Measurements from ENCODE around the gene URB1. TPM values are rescaled to one million over a fixed set of nuclear protein-coding genes. Genes with fewer than 3 reads are reported as not detected.

The URB1 gene
- polyA plus RNA-seq, 1 donor: 9.0 TPM

DNA sequence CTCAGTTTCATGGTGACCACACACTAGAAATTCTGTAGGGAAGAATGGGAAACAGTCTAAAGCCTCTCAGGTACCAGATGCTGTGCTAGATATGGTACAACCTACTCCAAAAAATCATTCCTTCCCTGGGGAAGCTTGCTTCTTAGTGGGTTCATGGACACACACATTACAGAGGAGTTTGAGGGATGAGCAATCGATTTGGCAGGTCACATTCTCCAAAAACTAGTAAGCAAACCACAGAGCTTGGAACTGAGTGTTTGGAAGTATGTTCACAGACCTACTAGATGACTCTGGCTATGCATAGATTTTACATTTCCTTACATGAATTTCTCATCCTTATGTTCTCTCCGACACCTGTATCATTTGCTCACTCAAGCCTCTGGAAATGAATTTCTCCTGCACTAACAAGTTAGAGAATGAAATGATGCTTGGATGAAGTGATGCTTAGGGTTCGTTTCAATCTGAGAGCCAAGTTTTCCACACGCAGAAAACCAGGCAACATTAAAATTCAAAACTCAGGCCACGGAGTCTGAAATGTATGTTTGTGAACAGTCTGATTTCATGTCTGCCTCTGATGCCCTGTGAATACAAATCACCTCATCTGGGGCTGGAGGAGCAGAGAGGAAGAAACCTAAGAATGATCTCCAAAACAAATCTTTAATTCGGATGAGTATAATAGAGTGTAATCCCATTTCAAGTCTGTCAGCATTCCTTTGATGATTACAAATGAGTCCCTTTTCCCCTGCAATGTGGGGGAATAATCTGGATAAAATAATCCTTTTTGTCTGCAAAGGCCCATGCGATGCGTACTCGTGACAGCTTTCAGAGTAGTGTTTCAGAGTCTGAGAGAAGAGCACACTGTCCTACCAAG is 30.7 kb upstream of the URB1 start:
- no peaks in the 10 kb centered on the region for H3K9me3 ChIP-seq (ENCODE audit: control insufficient read depth, low read depth, low read length)
- H3K4me3 ChIP-seq (ENCODE audit: low read length): no peak overlapping the region
- H3K4me1 ChIP-seq (ENCODE audit: control insufficient read depth, insufficient read depth, low read length): no peaks in the 10 kb centered on the region
- DNase-seq: no peak
- no peaks in the 10 kb centered on the region for H3K36me3 ChIP-seq (ENCODE audit: control insufficient read depth, insufficient read depth, low read length)
- no CpG with 5 or more reads among the region's 9 CpGs for WGBS (ENCODE audit: insufficient coverage, low lambda C conversion rate)
- H3K27ac ChIP-seq (ENCODE audit: low read length): no peak overlapping the region
- H3K27me3 ChIP-seq (ENCODE audit: control insufficient read depth, insufficient read depth, low read length): peaks cover under 1% of the 10 kb centered on the region

DNA sequence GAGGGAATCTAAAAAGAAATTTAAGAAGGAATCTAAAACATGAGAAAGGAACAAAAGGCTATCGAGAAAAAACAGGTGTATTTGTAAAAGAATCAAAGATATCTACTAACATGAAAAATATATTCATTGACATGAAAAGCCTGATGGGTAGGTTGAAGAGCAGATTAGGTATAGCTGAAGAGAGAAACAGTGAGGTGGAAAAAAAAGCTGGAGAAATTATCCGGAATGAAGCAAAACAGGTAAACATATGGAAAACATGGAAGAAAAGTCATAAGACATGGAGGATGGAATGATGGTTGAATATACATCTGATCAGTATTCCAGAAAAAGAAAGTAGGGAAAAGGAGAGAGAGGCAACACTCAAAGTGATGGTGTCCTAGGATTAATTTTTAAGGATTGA is 29.3 kb upstream of the URB1 start:
- H3K27ac ChIP-seq (ENCODE audit: low read length): no peak overlapping the region
- no peak for DNase-seq
- H3K27me3 ChIP-seq (ENCODE audit: control insufficient read depth, insufficient read depth, low read length): peaks cover 6% of the 10 kb centered on the region
- H3K9me3 ChIP-seq (ENCODE audit: control insufficient read depth, low read depth, low read length): no peaks in the 10 kb centered on the region
- no peak overlapping the region for H3K4me3 ChIP-seq (ENCODE audit: low read length)
- H3K36me3 ChIP-seq (ENCODE audit: control insufficient read depth, insufficient read depth, low read length): no peaks in the 10 kb centered on the region
- WGBS (ENCODE audit: insufficient coverage, low lambda C conversion rate): 95% methylated on average over 2 of the region's 2 CpGs
- no peaks in the 10 kb centered on the region for H3K4me1 ChIP-seq (ENCODE audit: control insufficient read depth, insufficient read depth, low read length)

DNA sequence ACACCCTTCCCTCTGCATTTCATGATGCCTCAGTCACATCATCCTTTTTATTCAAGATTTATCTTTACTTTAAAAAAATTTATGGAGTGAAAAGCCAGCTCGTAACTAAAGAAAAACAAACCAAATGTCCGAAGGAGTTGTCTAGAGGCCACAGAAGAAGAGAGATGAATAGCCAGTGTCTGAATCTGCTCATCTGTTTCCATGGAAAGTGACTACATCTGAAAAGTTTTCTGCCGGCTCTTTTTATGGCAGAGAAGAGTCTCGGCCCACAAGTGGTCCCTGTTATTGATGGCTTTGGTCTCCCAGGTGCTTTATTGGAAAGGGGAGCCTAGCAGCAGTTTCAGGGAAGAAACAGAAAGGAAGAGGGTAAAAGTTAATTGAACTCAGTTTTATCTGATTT is 25.3 kb upstream of the URB1 start:
- Histone ChIP-seq H3K27ac (ENCODE audit: low read length) (no peak overlapping the region), H3K36me3 (ENCODE audit: control insufficient read depth, insufficient read depth, low read length) (no peaks in the 10 kb centered on the region), H3K4me1 (ENCODE audit: control insufficient read depth, insufficient read depth, low read length) (peaks cover 1% of the 10 kb centered on the region), H3K27me3 (ENCODE audit: control insufficient read depth, insufficient read depth, low read length) (peaks cover 30% of the 10 kb centered on the region), H3K9me3 (ENCODE audit: control insufficient read depth, low read depth, low read length) (no peaks in the 10 kb centered on the region), H3K4me3 (ENCODE audit: low read length) (no peak overlapping the region)
- no CpG with 5 or more reads among the region's 4 CpGs for WGBS (ENCODE audit: insufficient coverage, low lambda C conversion rate)
- no peak for DNase-seq

DNA sequence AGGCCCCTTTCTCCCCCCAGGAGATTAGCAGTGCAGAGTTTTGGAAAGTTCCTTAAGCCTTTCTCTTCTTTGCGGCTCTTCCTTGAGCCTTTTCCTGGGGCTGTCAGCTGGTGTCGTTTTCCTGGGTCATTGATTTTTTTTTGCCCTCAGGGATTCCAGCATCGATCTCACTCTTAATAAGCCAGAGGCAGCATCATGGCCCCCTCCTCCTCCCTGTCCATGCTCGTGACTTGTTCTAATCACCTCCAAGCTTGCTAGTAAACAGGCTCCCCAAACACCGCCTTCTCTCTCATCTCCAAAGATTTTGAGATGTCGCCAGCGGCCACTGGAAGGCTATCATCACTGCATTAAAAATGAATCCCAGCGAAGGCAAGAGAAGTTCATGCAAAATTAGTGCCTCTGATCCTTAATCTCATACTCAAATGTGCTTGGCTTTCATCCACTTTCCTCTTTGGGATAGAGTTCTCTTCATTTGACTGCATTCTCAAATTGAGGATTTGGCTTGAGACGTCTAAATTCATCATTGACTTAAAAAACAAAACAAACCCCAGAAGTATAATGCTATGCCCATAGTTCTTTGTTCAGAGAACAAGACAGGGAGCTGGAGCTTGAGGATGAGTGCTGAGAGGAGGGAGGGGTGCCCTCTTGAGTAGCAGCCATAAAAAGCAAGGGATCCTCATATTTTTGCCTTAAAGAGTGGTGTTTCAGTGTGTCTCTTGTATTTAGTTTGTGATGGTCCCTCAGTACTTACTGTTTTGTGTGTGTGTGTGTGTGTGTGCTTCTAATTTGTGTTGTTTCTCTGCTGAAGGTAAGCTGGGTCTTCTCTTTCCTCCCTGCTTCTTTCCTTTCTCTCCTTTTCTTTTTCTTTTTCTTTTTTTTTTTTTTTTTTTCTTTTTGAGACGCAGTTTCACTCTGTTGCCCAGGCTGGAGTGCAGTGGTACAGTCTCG is 22.9 kb upstream of the URB1 start:
- 70% methylated on average over 2 of the region's 11 CpGs for WGBS (ENCODE audit: insufficient coverage, low lambda C conversion rate)
- Histone ChIP-seq H3K4me1 (ENCODE audit: control insufficient read depth, insufficient read depth, low read length) (peaks cover 9% of the 10 kb centered on the region), H3K27ac (ENCODE audit: low read length) (no peak overlapping the region), H3K9me3 (ENCODE audit: control insufficient read depth, low read depth, low read length) (no peaks in the 10 kb centered on the region), H3K36me3 (ENCODE audit: control insufficient read depth, insufficient read depth, low read length) (no peaks in the 10 kb centered on the region), H3K4me3 (ENCODE audit: low read length) (no peak overlapping the region), H3K27me3 (ENCODE audit: control insufficient read depth, insufficient read depth, low read length) (peaks cover 48% of the 10 kb centered on the region)
- DNase-seq: no peak

GRCh38 chr21:32414579-32415358 is 22.0 kb upstream of the URB1 start:
- peaks cover 9% of the 10 kb centered on the region for H3K4me1 ChIP-seq (ENCODE audit: control insufficient read depth, insufficient read depth, low read length)
- no peaks in the 10 kb centered on the region for H3K36me3 ChIP-seq (ENCODE audit: control insufficient read depth, insufficient read depth, low read length)
- WGBS (ENCODE audit: insufficient coverage, low lambda C conversion rate): no CpG with 5 or more reads among the region's 8 CpGs
- H3K27ac ChIP-seq (ENCODE audit: low read length): no peak overlapping the region
- H3K4me3 ChIP-seq (ENCODE audit: low read length): no peak overlapping the region
- DNase-seq: no peak
- no peaks in the 10 kb centered on the region for H3K9me3 ChIP-seq (ENCODE audit: control insufficient read depth, low read depth, low read length)
- H3K27me3 ChIP-seq (ENCODE audit: control insufficient read depth, insufficient read depth, low read length): peaks cover 52% of the 10 kb centered on the region

- Histone ChIP-seq H3K27ac (ENCODE audit: low read length) (no peak overlapping the region), H3K36me3 (ENCODE audit: control insufficient read depth, insufficient read depth, low read length) (no peaks in the 10 kb centered on the region), H3K27me3 (ENCODE audit: control insufficient read depth, insufficient read depth, low read length) (peaks cover 53% of the 10 kb centered on the region), H3K4me1 (ENCODE audit: control insufficient read depth, insufficient read depth, low read length) (peaks cover 9% of the 10 kb centered on the region), H3K4me3 (ENCODE audit: low read length) (no peak overlapping the region), H3K9me3 (ENCODE audit: control insufficient read depth, low read depth, low read length) (no peaks in the 10 kb centered on the region)
- DNase-seq: peak in 1 of 2 donors; percentile 21
- no CpG with 5 or more reads among the region's 7 CpGs for WGBS (ENCODE audit: insufficient coverage, low lambda C conversion rate)
These were observed 21.1 kb upstream of the URB1 start for GRCh38 chr21:32413697-32414578.

GRCh38 chr21:32413015-32413504 is 20.2 kb upstream of the URB1 start:
- Histone ChIP-seq H3K4me1 (ENCODE audit: control insufficient read depth, insufficient read depth, low read length) (peaks cover 9% of the 10 kb centered on the region), H3K4me3 (ENCODE audit: low read length) (no peak overlapping the region), H3K27me3 (ENCODE audit: control insufficient read depth, insufficient read depth, low read length) (peaks cover 54% of the 10 kb centered on the region), H3K27ac (ENCODE audit: low read length) (no peak overlapping the region), H3K36me3 (ENCODE audit: control insufficient read depth, insufficient read depth, low read length) (no peaks in the 10 kb centered on the region), H3K9me3 (ENCODE audit: control insufficient read depth, low read depth, low read length) (no peaks in the 10 kb centered on the region)
- no CpG with 5 or more reads among the region's 32 CpGs for WGBS (ENCODE audit: insufficient coverage, low lambda C conversion rate)
- DNase-seq: peak in 1 of 2 donors; percentile 49

GRCh38 chr21:32412162-32413014 is 19.6 kb upstream of the URB1 start, which contains the start of gene EVA1C:
EVA1C (plus strand) TSS chr21:32412706; CDS start chr21:32412854, 148 bp downstream.
- peaks cover 9% of the 10 kb centered on the region for H3K4me1 ChIP-seq (ENCODE audit: control insufficient read depth, insufficient read depth, low read length)
- no CpG with 5 or more reads among the region's 104 CpGs for WGBS (ENCODE audit: insufficient coverage, low lambda C conversion rate)
- H3K9me3 ChIP-seq (ENCODE audit: control insufficient read depth, low read depth, low read length): no peaks in the 10 kb centered on the region
- H3K27me3 ChIP-seq (ENCODE audit: control insufficient read depth, insufficient read depth, low read length): peaks cover 54% of the 10 kb centered on the region
- no peak within 1 kb of the TSS for H3K27ac ChIP-seq (ENCODE audit: low read length)
- H3K36me3 ChIP-seq (ENCODE audit: control insufficient read depth, insufficient read depth, low read length): no peaks in the 10 kb centered on the region
- H3K4me3 ChIP-seq (ENCODE audit: low read length): peak within 1 kb of the TSS; percentile 43
- DNase-seq: peak in 1 of 2 donors; percentile 62
